Measurements from ENCODE around the gene SGSH.

DNA sequence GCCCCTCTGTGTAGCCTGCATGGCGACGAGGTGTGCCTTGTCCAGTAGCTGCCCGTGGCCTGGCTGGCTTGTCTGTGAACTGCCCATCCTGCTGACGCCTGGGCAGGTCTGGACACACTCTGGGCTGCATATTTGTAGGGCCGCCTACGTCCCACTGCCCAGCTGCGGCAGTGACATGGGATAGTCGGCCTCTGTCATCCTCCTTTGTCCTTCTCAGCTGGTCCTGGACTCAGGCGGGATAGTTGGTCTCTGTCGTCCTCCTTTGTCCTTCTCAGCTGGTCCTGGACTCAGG, 35.8 kb downstream of the SGSH start:
- TF ChIP-seq, protein P1, sequence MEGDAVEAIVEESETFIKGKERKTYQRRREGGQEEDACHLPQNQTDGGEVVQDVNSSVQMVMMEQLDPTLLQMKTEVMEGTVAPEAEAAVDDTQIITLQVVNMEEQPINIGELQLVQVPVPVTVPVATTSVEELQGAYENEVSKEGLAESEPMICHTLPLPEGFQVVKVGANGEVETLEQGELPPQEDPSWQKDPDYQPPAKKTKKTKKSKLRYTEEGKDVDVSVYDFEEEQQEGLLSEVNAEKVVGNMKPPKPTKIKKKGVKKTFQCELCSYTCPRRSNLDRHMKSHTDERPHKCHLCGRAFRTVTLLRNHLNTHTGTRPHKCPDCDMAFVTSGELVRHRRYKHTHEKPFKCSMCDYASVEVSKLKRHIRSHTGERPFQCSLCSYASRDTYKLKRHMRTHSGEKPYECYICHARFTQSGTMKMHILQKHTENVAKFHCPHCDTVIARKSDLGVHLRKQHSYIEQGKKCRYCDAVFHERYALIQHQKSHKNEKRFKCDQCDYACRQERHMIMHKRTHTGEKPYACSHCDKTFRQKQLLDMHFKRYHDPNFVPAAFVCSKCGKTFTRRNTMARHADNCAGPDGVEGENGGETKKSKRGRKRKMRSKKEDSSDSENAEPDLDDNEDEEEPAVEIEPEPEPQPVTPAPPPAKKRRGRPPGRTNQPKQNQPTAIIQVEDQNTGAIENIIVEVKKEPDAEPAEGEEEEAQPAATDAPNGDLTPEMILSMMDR (conservative IDR thresholded peaks at IDR 0.05 in 1 of 2, IDR thresholded peaks at IDR 0.05 in 1 of 2; ENCODE audit: extremely low read depth in 1 of 2, insufficient read depth in 1 of 2, low read depth in 1 of 2, low read length in 2 of 2) = no peak
- TF ChIP-seq EZH2 (IDR thresholded peaks at IDR 0.05; ENCODE audit: borderline replicate concordance, low read length) = no peak

Measured in mammary epithelial cell (primary cell).